IPS DF 6.9 (cell line): Measurements from ENCODE around the gene OTOF.

Experiments used
- DNase-seq: peaks from one replicate; pipeline ENCODE4 v3.0.0-alpha.2; 2013; ENCODE audit warnings: low read depth, low spot score
- H3K27ac ChIP-seq: one replicate; pipeline ENCODE4 v1.5.1; 2013; ENCODE audit warnings: low read length, control low read depth
- H3K27me3 ChIP-seq: 2 replicates; pipeline ENCODE4 v1.6.1; 2013; ENCODE audit warnings: mild to moderate bottlenecking, low read length; ENCODE audit not compliant: control insufficient read depth, insufficient read depth
- H3K36me3 ChIP-seq: 2 replicates; pipeline ENCODE4 v1.6.1; 2013; ENCODE audit warnings: low read length; ENCODE audit not compliant: control insufficient read depth, insufficient read depth
- H3K4me1 ChIP-seq: 2 replicates; pipeline ENCODE4 v1.6.1; 2013; ENCODE audit warnings: low read length; ENCODE audit not compliant: control insufficient read depth, insufficient read depth
- H3K4me3 ChIP-seq: 2 replicates; pipeline ENCODE4 v1.5.1; 2013; ENCODE audit warnings: mild to moderate bottlenecking, low read length
- H3K9me3 ChIP-seq: 2 replicates; pipeline ENCODE4 v1.6.1; 2013; ENCODE audit warnings: low read length, inconsistent platforms; ENCODE audit not compliant: control insufficient read depth, insufficient read depth
- WGBS: extraction: QIAGEN DNeasy Blood & Tissue Kit; methylation state at CpG from one replicate; pipeline ENCODE4 v1.1.7; 2013; ENCODE audit warnings: mixed read lengths, missing lambda C conversion rate; ENCODE audit not compliant: insufficient read length, insufficient coverage; 5-methylcytosine and 5-hydroxymethylcytosine counted together

The OTOF gene

GRCh38 chr2:26450031-26450635 lies 27.8 kb downstream of the OTOF start:
- DNase-seq, result no peak
- WGBS, result no CpG with 5 or more reads among the region's 13 CpGs
- H3K9me3 ChIP-seq, result no peaks in the 10 kb centered on the region
- no peaks in the 10 kb centered on the region for H3K36me3 ChIP-seq
- no peaks in the 10 kb centered on the region for H3K27me3 ChIP-seq
- H3K4me3 ChIP-seq, result no peak overlapping the region
- H3K4me1 ChIP-seq, result no peaks in the 10 kb centered on the region
- no peak overlapping the region for H3K27ac ChIP-seq

GRCh38 chr2:26449278-26450030 lies 28.5 kb downstream of the OTOF start:
- Histone ChIP-seq H3K9me3 (no peaks in the 10 kb centered on the region), H3K36me3 (no peaks in the 10 kb centered on the region), H3K27ac (no peak overlapping the region), H3K4me3 (no peak overlapping the region), H3K4me1 (no peaks in the 10 kb centered on the region), H3K27me3 (no peaks in the 10 kb centered on the region)
- DNase-seq, result no peak
- WGBS, result no CpG with 5 or more reads among the region's 10 CpGs

DNA sequence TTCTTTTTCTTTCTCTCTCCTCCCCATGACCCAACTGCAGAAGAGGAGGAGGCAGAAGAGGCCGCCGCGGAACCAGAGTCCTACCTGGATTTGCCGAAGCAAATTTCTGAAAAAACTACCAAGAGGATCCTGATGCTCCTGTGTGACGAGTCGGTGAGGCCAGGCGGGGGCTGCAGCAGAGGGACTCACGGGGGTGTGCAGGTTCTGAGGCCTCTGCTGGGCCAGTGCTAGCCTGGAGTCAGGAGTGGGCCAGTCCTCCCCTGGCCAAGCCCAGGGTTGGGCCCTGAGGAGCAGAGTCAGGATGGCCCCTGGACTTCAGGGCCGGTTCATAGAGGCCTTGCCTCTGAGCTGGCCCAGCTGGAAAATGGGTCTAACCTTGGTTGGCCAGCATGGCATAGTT lies 29.3 kb downstream of the OTOF start:
- no peak overlapping the region for H3K27ac ChIP-seq
- H3K36me3 ChIP-seq, result no peaks in the 10 kb centered on the region
- no peak overlapping the region for H3K4me3 ChIP-seq
- DNase-seq, result no peak
- H3K27me3 ChIP-seq, result no peaks in the 10 kb centered on the region
- WGBS, result no CpG with 5 or more reads among the region's 9 CpGs
- H3K9me3 ChIP-seq, result no peaks in the 10 kb centered on the region
- no peaks in the 10 kb centered on the region for H3K4me1 ChIP-seq

DNA sequence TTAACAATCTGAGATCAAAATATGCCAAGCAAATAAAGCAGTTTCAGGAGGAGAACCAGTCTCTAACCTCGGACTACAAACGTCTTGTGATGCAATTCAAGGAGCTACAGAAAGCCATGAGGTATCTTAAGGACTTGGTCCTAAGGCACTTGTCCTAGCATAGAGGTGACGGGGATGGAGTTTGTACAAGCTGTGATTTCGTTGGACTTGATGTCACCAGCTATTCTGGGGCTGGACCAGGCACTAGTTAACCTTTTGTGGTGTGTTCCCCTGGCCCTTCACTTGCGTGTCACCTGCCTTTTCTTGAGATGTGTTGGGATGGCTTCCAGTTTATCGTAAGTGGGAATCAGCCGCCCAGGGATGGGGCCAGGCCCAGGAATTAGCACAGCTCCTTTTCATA lies 33.7 kb downstream of the OTOF start:
- H3K4me3 ChIP-seq, result no peak overlapping the region
- H3K4me1 ChIP-seq, result no peaks in the 10 kb centered on the region
- WGBS, result no CpG with 5 or more reads among the region's 7 CpGs
- no peaks in the 10 kb centered on the region for H3K36me3 ChIP-seq
- no peaks in the 10 kb centered on the region for H3K9me3 ChIP-seq
- H3K27ac ChIP-seq, result no peak overlapping the region
- no peaks in the 10 kb centered on the region for H3K27me3 ChIP-seq
- no peak for DNase-seq

- Histone ChIP-seq H3K27ac (no peak overlapping the region), H3K4me1 (no peaks in the 10 kb centered on the region), H3K27me3 (no peaks in the 10 kb centered on the region), H3K9me3 (no peaks in the 10 kb centered on the region), H3K4me3 (no peak overlapping the region), H3K36me3 (no peaks in the 10 kb centered on the region)
- no CpG with 5 or more reads among the region's 3 CpGs for WGBS
- DNase-seq, result no peak
These were observed 35.2 kb downstream of the OTOF start for GRCh38 chr2:26442707-26443106.

DNA sequence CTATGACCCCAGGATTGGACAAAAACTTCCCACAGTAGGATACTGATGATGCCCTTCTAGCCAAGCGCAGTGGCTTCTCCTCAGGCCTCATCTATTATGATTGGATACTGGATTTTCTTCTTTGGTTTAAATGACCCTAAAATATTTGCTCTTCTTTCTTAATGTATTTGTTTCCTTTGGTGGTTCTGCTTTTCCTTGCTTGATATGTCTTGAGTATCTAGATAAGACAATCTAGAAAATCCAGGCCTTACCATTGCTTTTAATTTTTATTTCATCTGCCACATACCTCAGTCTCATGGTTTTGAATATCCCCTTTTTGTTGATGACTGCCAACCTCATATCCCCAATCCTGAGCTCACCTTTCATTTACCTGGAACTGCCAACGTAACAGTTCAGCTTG lies 35.6 kb downstream of the OTOF start:
- Histone ChIP-seq H3K27ac (no peak overlapping the region), H3K4me1 (no peaks in the 10 kb centered on the region), H3K4me3 (no peak overlapping the region), H3K27me3 (no peaks in the 10 kb centered on the region), H3K9me3 (no peaks in the 10 kb centered on the region), H3K36me3 (no peaks in the 10 kb centered on the region)
- no peak for DNase-seq
- WGBS, result no CpG with 5 or more reads among the region's 2 CpGs

- Histone ChIP-seq H3K4me3 (no peak overlapping the region), H3K9me3 (no peaks in the 10 kb centered on the region), H3K4me1 (no peaks in the 10 kb centered on the region), H3K27ac (no peak overlapping the region), H3K36me3 (no peaks in the 10 kb centered on the region), H3K27me3 (no peaks in the 10 kb centered on the region)
- no peak for DNase-seq
- WGBS, result no CpG with 5 or more reads among the region's 5 CpGs
These were observed 39.0 kb downstream of the OTOF start for GRCh38 chr2:26438926-26439325.

- no peaks in the 10 kb centered on the region for H3K36me3 ChIP-seq
- H3K27me3 ChIP-seq, result no peaks in the 10 kb centered on the region
- no peak overlapping the region for H3K27ac ChIP-seq
- DNase-seq, result no peak
- no peak overlapping the region for H3K4me3 ChIP-seq
- no peaks in the 10 kb centered on the region for H3K4me1 ChIP-seq
- no peaks in the 10 kb centered on the region for H3K9me3 ChIP-seq
- WGBS, result no CpG with 5 or more reads among the region's 8 CpGs
These were observed 39.4 kb downstream of the OTOF start for GRCh38 chr2:26438526-26438925.

GRCh38 chr2:26435106-26435505 lies 42.8 kb downstream of the OTOF start:
- no peak overlapping the region for H3K27ac ChIP-seq
- whole genome bisulfite sequencing, result no CpG with 5 or more reads among the region's 2 CpGs
- H3K4me3 ChIP-seq, result no peak overlapping the region

GRCh38 chr2:26432859-26433258 lies 45.1 kb downstream of the OTOF start:
- WGBS, result no CpG with 5 or more reads among the region's 2 CpGs
- Histone ChIP-seq H3K27me3 (no peaks in the 10 kb centered on the region), H3K9me3 (no peaks in the 10 kb centered on the region), H3K36me3 (no peaks in the 10 kb centered on the region), H3K27ac (no peak overlapping the region), H3K4me3 (no peak overlapping the region), H3K4me1 (no peaks in the 10 kb centered on the region)
- DNase-seq, result no peak

More at GRCh38 chr2:26435106-26435505, 42.8 kb downstream of the OTOF start:
- DNase-seq, result no peak
- Histone ChIP-seq H3K9me3 (no peaks in the 10 kb centered on the region), H3K27me3 (no peaks in the 10 kb centered on the region), H3K36me3 (no peaks in the 10 kb centered on the region), H3K4me1 (no peaks in the 10 kb centered on the region)

DNA sequence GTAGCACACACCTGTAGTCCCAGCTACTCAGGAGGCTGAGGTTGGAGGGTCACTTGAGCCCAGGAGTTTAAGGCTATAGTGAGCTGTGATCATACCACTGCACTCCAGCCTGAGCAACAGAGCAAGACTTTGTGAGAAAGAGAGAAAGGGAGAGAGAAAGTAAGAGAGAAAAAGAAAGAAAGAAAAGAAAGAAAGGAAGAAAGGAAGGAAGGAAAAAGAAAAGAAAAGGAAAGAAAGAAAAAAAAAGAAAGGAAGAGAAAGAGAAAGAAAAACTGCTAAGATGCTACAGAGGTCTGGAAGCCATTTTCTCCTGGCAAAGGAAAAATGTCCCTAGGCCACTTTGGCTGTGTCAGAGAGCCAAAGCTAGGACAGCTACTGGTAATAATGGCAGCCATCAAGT lies 45.6 kb downstream of the OTOF start:
- Histone ChIP-seq H3K36me3 (no peaks in the 10 kb centered on the region), H3K27me3 (no peaks in the 10 kb centered on the region), H3K27ac (no peak overlapping the region)

More for the DNA sequence above, 45.6 kb downstream of the OTOF start:
- Histone ChIP-seq H3K4me3 (no peak overlapping the region), H3K4me1 (no peaks in the 10 kb centered on the region), H3K9me3 (no peaks in the 10 kb centered on the region)
- DNase-seq, result no peak
